Activated CD4-positive, alpha-beta T cell treated with anti-CD3 and anti-CD28 coated beads, Interleukin-2, Interleukin-6, amounts not matched to agents 100 ng/mL and 50 ng/mL, durations not matched to agents 16 hours and 8 hours (primary cell): ENCODE measurements around the gene TMEM130.
"Not testable (repeated sequence)": the region's sequence is repeated elsewhere in the genome, so short reads cannot be mapped to it uniquely, and the experiment has no call there.

Source experiments
- DNase-seq: peaks from one replicate; pipeline ENCODE4 v3.0.0-alpha.2; 2020

The TMEM130 gene

DNA sequence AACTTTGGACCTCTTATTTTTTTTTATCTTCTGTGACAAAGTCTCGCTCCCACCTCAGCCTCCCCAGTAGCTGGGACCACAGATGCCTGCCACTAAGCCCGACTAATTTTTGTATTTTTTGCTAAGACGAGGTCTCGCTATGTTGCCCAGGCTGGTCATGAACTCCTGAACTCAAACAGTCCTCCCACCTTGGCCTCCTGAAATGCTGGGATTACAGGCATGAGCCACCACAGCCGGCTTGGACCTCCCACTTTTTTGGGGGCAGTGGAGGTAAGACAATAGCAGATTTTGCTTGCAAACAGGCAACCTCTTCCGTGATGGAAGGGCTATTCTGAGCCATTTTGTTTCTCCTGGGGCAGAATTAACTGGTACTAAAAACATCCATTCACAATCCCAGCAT, 7.3 kb upstream of the TMEM130 start:
- DNase-seq = no peak

DNA sequence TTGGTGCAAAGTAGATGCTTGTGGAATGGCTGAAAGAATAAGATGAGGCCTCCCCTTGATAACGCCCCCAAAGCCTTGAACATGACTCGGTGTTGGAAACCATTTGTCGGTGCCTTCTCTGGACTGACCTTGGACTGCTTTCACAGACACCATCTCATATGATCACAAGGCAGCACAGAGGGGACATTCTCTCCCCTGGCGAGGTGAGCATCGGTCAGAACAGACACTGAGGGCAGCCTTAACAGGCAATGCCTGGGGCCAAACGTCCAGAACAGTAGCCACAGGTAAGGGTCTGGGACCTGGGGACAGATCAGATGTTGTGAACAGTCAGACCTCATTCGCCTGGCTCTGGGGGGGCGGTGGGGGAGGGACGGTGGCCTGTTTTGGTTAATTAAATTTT, 5.7 kb upstream of the TMEM130 start:
- DNase-seq = no peak

DNA sequence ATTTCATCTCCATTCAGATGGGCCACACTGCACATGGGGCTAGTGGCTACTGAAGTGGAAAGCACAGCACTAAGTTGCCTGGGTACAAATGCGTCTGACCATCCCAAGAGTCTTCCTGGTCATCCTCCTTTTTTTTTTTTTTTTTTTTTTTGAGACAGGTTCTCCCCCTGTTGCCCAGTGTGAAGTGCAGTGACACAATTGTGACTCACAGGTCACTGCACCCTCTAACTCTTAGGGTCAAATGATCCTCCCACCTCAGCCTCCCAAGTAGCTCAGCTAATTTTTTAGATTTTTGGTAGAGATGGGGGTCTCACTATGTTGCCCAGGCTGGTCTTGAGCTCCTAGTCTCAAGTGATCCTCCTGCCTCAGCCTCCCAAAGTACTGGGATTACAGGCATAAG, 5.1 kb upstream of the TMEM130 start:
- no peak for DNase-seq

DNA sequence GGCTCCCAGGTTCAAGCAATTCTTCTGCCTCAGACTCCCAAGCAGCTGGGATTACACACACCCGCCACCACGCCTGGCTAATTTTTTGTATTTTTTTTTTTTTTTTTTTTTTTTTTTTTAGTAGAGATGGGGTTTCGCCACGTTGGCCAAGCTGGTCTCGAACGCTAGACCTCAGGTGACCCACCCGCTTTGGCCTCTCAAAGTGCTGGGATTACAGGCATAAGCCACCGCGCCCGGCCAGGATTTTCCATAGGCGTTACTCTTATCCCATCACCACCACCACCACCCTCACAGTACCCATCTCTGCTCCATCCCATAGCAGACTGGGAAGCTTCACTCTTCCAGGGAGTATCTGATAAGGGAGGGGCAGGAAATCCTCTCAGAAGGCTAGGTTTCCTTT, 3.8 kb upstream of the TMEM130 start:
- not testable (repeated sequence) for DNase-seq

DNA sequence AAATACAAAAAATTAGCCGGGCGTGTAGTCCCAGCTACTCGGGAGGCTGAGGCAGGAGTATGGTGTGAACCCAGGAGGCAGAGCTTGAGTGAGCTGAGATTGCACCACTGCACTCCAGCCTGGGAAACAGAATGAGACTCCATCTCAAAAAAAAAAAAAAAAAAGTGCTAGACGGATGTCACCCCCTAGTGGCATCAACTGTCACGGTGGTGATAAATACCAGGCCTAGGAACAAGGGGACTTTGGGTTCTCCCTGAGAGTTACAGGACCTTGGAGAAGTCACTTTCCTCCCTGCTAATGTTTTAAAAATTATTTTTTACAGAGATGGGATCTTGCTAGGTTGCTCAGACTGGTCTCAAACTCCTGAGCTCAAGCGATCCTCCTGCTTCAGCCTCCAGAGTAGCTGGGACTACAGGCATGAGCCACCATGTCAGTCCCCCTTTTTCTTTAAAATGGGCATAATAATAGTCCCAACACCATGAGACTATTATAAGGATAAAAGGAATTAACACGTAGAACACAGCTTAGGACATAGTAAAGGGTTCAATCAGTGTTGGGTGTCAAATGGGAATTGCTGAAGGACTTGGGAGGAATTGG, 2.6 kb upstream of the TMEM130 start:
- DNase-seq = peak; percentile 51

DNA sequence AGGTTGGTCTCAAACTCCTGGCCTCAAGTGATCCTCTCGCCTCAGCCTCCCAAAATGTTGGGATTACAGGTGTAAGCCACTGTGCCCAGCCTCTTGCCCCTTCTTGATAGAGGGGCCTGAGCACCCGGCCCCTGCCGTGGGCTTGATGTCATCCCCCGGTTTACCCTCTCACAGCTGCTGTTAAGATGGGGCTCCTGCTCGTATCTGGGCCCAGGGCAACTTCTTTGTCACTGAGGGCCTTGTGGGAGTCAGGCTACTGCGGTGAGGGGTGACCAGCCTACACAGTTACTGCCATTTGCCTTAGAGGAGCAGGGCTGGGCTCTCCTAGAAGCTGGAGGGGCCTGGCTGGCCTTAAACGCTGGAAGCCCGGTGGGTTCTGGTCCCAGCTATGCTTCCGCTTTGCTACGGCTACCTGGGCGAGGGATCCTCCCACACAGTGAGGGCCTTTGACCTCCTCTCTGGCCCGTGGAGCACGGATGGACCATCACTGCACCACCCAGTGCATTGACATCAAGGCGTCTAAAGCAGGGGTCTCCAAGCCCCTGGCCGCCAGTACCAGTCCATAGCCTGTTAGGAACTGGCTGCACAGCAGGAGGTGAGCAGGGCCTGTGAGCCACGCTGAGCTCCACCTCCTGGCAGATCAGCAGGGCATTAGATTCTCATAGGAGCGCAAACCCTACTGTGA, 1.1 kb upstream of the TMEM130 start:
- DNase-seq = no peak

DNA sequence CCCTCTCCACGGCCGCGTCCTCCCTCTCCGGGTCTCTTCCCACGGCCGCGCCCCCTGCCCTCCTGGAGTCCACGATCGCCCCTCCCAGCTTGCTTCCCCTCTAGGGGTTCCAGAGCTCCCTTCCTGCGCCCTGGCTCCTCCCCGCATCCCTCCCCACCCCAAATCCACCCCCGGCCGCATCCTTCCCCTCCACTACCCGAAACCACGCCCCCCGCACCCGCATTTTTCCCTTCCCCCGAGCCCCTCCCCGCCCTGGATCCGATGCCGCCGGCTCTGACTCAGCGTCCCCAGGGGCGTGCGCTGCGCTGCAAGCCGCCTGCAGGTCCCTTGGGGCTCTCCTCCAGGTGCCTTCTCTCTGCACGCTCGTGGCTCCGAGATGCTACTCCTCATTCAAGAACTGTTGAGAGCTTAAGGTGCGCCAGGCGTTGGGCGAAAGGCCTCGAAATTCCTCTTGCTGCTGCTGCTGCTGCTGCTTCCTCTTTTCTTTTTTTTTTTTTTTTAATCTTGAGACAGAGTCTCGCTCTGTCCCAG, 372 bp upstream of the TMEM130 start:
- peak; percentile 68 for DNase-seq

DNA sequence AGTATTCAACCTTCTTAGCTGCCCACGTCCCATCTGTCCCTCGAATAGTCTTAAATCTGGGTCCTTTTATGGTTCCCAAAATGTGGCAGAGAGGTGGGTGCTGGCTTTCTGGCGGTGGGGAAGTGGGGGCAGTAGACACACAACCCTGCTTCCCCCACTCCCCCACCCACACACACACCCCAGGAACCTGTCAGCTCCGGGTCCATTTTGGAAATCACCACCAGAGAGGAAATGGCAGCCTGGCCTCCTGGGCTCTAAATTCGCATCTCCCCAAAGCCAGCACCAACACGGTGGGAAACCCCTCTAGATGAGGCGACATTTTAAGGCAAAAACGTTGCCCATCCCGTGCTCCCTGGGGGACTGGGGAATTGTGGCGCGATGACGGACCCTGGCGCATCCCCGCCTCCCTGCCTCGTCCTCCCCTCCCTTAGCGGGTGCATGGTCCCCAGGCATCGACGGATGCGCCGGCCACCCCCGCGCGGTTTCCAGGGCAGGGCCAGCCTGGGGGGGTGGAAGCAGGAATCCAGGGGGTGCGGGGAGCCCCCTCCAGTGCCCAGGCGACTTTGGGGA, 702 bp downstream of the TMEM130 start:
- no peak for DNase-seq

DNA sequence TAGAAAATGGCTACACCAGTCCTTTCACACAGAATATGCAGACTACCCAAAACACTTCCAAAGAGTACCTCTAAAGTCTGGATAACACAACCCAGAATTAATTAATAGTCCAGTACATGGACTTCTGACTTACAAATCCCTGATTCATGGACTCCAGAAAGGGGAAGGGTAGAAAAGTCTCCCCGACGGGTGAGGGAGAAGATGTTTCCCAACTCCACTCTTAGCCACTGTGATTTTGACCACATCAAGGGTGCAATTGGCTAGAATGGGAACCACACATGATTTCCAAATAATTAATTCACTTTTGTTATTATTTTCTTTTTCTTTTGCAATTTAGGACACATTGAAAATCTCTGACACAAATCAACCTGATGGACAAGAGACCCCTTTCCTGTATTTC, 1.4 kb downstream of the TMEM130 start:
- DNase-seq = no peak

DNA sequence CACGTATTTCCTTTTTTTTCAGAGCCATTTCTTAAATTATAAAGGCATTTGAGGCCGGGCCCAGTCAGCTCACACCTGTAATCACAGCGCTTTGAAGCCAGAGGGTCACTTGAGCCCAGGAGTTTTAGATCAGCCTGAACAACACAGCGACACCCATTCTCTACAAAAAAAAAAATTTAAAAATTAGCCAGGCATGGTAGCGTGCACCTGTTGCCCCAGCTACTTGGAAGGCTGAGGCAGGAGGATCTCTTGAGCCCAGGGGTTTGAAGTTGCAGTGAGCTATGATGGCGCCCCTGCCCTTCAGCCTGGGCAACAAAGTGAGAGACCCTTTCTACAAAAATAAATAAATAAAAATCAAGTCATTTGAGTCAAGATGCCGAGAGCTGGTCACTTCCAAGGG, 3.0 kb downstream of the TMEM130 start:
- no peak for DNase-seq

DNA sequence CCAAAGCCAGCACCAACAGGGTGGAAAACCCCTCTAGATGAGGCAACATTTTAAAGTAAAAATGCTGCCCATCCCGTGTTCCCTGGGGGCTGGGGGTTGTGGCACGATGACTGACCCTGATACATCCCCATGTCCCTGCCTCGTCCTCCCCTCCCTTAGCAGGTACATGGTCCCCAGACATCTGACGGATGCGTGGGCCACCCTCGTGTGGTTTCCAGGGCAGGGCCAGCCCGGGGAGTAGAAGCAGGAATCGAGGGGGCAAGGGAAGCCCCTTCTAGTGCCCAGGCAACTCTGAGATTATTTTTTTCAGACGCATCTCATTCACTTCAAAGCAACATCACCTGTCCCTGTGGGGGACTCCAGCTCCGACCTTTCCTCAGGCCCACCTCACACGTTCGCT, 3.5 kb downstream of the TMEM130 start:
- no peak for DNase-seq

DNA sequence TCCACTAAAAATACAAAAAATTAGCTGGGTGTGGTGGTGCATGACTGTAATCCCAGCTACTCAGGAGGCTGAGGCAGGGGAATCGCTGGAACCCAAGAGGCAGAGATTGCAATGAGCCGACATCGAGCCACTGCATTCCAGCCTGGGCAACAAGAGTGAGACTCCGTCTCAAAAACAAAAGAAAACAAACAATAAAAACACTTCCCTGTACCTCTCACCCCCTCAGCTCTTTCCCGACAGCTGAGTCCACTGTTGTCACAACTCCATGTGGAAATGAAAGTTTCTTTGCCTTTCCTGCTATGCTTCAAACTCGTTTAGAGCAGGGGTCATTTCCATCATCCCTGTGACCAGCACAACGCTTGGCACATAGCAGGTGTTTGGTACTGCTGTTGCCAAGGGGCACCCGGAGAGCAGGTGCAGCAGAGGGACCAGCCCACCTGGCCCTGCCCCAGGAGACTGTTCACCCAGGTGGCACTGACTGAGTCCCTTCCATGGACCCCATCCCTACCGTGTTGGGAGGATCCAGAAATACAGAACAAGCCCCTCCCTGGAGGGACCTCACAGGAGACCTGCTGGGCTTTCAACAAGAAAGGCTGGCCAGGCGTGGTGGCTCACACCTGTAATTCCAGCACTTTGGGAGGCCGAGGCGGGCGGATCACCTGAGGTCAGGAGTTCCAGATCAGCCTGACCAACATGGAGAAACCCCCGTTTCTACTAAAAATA, 4.9 kb downstream of the TMEM130 start:
- DNase-seq = no peak

DNA sequence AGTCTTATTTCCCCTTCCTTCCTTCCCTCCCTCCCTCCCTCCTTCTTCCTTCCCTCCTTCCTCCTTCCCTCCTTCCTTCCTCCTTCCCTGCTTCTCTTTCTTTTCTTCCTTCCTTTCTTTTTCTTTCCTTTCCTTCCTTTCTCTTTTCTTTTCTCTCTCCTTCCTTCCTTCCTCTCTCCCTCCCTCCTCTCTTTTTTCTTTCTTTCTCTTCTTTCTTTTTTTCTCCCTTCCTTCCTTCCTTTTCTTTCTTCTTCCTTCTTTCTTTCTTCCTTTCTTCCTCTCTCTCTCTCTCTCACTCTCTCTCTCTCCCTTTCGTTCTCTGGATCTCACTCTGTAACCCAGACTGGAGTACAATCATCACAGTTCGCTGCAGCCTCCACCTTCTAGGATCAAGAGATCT, 6.2 kb downstream of the TMEM130 start:
- no peak for DNase-seq

DNA sequence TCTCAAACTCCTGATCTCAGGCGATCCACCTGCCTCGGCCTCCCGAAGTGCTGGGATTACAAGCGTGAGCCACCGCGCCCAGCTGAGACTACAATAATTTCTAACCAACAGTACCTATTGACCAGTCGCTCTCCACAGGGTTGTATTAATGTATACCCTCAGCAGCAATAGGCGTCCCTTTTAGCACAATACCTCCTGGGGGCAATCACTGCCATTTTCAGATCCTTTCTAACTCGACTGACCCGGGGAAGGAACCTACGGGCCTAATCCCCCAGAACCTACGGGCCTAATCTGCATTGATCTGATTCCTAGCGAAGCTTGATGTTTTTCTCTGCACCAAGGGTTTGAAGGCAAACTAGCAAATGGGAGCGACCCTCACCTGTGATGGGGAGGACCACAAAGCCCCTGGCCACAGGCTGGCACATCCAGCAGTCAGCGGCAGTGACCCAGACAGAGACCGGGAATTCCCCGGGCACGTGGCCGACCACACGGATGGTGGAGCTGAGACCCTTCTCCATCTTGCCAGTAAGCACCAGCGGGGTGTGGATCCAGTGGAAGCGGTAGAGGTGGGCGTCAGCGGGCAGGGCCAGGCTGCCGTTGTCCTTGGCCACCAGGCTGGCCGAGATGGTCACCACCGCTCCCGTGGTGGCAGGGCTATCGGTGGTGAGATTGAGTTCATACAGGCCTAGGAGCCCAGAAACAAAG, 6.9 kb downstream of the TMEM130 start:
- DNase-seq = no peak

DNA sequence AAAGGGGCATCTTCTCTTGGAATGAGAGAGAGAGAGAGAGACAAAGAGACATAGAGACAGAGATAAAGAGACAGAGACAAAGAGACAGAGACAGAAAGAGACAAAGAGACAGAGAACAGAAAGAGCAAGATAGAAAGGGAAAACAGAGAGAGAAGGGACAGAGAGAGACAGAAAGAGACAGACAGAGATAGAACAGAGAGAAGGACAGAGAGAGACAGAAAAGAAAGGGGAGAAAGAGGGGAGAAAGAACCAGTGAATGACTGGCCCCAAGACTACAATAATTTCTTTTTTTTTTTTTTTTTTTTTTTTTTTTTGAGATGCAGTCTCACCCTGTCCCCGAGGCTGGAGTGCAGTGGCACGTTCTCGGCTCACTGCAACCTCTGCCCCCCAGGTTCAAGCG, 7.6 kb downstream of the TMEM130 start:
- DNase-seq = no peak

DNA sequence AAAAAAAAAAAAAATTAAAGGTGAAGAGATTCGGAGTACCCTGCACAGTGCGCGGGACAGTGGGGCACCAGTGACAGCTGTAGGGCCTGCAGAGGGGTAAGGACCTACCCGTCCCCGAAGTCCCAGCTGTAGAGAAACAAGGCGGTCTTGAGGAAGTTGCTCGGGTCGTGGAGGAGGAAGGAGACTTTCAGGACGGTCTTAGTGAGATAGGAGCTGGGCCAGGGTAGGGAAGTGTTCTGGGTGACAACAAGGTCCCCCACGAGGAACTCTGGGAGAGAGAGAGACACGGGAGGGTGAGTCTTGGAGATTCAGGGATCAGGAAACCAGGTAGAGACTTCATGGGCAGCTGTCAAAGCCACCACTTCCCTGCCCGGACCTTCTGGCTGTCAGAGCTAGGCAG, 9.7 kb downstream of the TMEM130 start:
- no peak for DNase-seq

DNA sequence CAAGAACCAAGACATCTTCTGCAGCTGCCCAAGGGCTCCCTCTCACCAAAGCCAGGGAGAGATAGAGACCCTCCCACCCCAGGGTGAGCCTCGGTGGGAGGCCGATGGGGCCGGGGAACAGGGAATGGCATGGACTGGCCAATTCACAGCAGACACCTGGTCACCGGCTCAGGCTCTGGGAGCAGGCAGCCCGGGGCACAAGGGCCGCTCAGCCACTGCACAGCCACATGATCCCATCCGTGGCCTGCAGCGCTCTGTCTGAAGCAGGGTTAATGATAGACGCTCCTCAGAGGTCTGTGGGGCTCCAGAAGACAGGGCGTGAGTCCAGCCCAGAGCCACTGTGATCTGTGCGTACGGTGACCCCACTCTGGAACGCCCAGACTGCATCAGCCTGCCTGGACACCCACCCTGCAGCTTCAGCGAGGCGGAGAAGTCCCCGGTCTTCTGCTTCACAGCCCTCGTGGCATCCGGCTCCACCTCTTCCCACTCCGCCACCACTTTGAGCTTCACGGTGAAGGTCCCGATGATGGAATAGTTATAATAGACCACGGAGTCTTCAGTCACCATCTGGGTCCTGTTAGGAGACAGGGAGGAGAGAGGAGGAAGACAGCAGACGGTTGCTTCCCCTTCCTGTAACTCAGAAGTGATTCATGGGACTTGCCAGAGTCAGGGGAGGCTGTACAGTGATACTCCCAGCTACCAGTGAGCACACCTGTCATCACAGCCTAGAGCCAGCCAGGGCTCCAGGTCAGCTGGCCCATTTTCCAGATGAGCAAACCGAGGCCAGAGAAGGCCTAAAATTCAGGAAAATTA, 14.0 kb downstream of the TMEM130 start:
- no peak for DNase-seq

DNA sequence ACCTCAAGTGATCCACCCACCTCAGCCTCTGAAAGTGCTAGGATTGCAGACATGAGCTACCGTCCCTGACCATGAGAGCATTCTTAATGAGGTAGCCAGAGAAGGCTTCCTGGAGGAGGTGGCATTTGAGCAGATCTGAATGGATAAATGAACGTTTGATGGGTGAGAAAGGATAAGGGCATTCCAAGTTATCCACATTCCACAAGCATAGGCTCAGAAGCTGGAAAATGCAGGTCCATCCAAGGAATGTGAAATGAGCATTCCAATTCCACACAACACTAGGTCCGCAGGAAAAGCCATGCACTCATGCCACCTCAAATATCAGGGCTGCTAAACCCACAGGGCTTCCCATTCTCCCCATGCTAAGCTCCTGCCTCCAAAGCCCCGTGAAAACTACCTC, 17.0 kb downstream of the TMEM130 start:
- DNase-seq = no peak

DNA sequence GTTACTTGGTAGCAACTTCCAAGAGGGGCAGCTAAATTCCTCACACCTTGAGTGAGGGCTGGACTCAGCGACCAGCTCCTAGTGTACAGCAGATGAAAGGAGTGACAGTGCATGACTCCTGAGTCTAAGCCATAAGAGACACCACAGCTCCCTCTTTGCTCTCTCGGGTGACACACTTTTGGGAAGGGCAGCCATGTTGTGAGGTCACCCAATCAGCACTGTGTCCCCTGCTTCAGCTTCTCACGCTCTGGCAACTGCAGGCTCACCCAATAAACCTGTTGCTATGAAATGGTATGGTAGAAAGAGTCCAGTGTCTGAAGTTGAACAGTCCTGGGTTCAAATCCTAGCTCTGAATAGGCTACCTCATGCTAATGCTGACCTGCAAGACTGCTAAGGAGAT, 20.9 kb downstream of the TMEM130 start:
- DNase-seq = no peak

DNA sequence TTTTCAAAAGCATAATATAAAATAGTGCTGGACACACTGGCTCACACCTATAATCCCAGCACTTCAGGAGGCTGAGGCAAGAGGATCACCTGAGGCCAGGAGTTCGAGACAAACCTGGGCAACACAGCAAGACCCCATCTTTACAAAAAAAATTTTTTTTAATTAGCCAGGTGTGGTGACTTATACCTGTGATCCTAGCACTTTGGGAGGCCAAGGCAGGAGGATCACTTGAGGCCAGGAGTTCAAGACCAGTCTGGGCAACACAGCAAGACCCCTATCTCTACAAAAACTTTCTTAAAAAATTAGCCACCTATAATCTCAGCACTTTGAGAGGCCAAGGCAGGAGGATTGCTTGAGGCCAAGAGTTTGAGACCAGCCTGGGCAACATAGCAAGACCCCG, 27.3 kb downstream of the TMEM130 start:
- not testable (repeated sequence) for DNase-seq

DNA sequence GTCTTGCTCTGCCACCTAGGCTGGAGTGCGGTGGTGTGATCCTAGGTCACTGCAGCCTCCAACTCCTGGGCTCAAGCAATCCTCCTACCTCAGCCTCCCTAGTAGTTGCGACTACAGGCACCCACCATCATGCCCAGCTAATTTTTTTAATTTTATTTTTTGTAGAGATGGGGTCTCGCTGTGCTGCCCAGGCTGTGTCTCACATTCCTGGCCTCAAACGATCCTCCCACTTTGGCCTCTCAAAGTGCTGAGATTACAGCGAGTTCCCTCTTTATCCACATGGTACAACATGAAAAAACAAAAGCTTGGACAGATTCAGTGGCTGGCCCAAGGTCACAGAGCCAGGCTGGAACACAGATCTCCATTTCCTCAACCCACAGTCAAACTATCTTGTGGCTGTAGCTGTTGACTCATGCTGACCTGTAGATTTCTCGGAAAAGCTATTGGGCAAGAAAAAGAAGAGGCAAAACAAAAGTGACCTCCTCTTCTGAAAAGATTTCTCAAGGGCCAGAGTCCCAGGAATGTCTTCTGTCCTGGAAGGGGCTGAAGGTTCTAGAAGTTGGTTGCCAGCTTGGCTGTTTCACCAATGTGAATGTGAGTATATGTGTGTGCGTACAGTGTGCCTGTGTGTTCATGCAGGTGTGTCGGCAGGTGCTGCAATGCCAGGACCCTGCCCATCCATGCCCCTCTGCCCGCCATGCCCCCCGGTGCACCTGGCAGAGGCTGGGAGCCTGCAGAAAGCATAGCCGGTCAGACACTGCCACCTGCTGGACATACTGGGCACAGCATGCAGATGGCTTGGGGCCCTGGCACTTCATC, 28.4 kb downstream of the TMEM130 start:
- peak; percentile 70 for DNase-seq
